Measurements from ENCODE around the gene LCN12.

The LCN12 gene, protein sequence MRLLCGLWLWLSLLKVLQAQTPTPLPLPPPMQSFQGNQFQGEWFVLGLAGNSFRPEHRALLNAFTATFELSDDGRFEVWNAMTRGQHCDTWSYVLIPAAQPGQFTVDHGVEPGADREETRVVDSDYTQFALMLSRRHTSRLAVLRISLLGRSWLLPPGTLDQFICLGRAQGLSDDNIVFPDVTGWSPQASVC

DNA sequence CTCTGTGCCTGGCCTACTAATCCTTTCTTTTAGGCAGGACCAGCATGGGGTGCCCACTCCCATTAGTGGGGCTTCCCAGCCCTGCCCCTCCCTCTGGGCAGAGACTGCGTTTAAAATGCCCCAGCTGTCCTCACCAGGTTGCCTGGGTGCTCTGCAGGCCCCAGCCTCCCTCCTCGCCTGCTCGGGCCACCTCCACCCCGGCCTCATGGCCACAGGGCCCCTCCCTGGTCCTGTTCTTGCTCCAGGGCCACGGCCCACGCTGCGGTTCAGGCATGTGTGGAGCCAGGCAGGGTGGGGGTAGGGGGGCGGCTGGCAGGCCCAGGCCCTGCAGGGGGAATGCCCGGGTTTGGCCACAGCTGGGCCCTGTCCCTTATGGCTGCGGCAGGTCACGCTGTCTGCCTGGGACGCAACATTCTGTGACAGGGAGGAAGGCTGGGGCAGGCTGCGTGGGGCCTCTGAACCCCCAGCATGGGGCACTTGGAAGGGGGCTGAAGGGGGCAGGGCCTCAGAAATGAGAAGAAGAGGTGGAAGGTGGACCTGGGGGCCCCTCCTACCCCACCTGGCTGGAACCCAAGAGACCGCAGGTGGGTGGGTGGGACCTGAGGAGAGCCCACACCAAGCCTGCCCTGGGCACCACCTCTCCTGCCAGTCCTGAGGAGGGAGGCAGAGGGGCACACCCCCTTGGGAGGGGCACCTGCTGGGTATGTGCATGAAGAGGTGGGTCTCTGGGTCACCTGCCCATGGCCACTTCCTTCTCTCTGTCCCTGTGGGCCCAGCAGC lies at the start of gene LCN12:
TSS of gene LCN12 (plus strand) at position 733 of the 780 bp plus-strand sequence. CDS start 55 bp downstream, outside the sequence.
- DNase-seq = no peak

DNA sequence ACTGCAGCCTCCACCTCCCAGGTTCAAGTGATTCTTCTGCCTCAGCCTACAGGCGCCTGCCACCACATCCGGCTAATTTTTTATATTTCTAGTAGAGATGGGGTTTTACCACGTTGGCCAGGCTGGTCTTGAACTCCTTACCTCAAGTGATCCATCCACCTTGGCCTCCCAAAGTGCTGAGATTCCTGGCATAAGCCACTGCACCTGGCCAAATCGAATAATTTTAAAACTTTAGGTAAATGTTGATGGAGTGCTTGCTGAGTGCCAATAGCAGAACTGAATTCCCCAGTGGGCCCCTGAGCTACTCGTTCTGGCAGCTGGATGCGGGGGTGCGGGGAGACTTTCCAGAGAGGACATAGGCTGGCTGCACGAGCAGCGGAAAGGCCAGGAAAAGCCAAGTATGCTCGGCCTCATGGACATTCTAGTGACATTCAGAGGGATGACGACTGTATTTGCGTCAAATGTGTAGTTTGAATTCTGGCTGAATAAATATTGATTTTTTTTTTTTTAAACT lies 49.0 kb upstream of the LCN12 start:
- no peak for DNase-seq

DNA sequence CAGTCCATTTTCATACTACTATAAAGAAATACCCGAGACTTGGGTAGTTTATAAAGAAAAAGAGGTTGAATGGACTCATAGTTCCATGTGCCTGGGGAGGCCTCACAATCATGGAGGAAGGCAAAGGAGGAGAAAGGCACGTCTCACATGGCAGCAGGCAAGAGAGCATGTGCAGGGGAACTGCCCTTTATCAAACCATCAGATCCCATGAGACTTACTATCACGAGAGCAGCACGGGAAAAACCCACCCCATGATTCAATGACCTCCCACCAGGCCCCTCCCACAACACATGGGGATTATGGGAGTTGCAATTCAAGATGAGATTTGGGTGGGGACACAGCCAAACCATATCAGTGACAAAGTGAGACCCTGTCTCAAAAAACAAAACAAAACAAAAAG lies 45.8 kb upstream of the LCN12 start:
- no peak for DNase-seq

DNA sequence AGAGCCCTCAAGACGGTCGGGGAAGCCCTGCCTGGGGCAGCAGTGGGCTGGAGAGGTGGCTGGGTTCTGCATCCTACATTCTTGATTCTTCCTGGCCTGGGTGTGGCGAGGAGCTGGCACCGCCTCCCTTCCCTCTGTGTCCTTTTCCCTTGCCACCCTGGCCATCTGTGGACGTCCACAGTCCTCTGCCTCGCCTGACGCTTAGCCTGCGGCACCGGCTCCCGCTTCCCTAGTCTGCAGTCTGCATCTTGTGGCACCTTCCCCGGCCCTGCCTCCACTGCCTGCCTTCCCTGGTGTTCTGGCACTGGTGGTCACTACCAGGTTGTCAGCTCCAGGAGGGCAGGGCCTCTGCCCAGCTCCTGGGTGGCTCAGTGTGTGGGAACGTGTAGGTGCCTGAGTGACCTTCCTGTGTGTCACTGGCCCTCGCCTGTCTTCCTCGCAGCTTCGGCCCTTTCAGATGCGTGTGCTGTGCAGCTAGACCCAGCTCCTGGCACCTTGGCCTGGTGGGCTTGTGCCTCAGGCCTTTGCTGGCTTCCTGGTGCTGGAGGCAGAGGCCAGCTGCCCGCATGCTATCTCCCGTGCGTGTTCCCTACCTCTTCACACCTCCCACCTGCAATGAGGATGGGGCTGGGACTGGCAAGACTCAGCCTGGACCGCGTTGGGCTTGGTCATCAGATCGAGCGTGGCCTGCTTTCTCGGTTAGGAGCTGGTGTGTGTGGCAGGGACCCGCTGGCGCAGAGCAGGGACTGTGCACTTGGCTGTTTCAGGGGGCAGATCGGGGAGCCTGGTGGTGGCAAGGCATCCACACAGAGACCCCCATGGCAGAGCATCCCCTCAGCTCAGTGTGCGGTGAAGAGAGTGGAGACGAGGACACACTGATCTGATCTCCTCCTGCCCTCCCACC lies 44.8 kb upstream of the LCN12 start:
- no peak for DNase-seq

DNA sequence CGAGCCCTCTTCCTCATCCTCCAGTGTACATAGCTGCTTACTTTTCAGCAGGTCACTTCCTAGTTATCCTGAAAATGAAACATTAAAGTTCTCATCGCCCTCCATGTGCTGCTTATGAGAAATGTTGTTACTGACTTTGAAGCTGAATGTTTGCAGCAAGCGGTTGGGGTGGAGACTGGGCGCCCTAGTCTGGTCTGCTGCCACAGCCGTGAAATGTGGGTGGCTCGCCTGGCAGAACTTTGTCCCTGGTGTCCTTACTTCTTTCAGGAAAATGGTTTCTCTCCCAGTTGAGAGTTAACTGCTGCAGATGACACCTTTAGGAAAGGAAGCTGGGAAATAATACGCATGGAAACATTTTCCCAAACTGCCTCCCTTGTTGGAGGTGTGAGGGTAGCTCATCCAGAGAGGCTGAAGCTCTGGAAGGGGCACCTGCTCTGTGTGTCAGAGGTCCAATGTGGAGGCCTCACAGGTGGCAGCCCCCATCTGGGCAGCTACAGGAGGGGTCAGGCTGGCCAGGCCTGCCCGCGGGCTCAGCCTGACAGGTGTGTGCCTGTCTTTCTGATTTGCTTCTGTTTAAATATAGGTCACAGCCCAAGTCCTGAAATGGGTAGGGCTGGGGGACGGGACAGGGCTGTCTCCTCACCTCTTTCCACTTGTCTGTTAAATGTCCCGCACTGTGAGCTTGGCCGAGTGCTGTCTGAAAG lies 41.7 kb upstream of the LCN12 start:
- no peak for DNase-seq

DNA sequence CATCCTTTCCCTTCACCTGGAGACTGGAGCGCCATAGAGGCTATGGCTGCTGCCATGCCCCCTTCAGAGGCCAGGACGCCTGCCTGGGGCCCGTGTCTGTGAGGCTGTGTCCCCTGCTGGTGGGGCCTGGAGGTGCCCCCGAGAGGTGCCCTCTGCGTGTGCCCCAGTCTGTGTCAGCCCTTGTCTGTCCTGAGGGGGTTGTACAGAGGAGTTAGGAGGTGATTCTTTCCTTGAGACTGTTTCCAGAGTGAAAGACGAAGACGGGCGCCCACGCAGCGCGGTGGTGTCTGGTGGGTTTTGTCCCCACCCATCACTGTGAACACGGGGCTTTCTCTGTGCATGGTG lies 41.2 kb upstream of the LCN12 start:
- no peak for DNase-seq

DNA sequence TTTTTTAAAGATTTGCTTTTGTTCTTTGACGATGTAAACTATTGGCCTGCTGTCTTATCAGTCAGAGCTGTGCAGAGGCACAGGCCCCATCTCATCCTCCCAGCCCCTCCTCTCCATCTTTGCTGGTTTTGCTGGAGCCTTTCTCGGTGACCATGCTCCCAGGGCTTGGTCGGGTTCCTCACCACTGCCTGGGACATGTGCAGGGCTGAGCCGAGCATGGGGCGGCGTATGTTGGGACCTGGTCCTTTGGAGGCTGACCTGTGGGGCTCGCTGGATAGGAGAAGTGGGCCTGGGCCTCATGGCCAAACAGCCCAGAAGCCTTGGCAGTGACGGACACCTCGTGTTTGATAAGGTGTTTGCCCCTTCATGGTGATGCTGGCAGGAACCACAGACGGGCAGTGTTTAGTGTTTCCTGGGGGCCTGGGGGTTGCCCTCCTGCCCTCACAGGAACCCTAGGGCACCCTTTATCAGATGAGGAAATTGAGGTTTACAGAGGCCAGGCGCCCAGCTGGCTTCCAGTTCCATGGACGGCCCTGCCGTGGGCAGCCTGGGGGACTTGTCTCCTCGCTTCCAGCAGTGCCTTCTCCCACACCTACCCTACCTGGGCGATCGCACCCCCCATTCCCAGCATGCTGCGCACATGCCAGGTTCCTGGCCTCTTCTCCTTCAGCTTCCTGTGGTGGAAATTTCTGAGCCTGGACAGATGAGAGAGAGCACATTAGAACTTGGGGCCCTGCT lies 38.2 kb upstream of the LCN12 start:
- no peak for DNase-seq

DNA sequence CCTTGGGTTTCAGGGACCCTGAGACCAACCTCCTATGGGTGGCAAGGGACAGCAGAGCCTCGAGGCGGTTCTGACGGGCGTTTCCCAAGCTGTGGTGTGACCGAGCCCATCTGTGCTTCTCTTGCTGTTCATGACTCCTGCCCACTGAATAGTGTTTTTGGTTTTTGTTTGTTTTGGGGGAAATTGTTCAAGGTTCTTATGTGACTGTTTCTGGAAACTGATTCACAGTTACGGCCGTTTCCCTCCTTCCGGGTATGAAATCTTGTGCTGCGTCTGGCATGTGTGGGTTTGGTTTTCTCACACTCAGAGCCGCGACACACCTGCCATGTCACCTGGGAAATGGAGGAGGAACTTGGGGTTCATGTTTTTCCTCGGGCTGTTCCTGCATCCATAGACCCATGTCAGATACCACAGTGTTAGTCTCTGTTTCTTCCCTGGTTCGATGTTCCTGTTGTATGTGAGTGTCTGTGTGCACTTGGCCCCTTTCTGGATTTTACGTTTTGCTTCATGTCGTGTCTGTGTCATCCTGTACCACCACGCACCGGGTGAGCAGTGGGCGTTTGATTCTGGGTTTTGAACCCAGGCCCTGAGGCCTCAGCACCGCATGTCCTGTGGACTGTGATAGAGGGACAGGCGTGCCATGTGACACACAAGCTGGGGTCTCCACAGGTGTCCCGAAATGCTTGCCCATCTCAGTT lies 36.3 kb upstream of the LCN12 start:
- DNase-seq = no peak

DNA sequence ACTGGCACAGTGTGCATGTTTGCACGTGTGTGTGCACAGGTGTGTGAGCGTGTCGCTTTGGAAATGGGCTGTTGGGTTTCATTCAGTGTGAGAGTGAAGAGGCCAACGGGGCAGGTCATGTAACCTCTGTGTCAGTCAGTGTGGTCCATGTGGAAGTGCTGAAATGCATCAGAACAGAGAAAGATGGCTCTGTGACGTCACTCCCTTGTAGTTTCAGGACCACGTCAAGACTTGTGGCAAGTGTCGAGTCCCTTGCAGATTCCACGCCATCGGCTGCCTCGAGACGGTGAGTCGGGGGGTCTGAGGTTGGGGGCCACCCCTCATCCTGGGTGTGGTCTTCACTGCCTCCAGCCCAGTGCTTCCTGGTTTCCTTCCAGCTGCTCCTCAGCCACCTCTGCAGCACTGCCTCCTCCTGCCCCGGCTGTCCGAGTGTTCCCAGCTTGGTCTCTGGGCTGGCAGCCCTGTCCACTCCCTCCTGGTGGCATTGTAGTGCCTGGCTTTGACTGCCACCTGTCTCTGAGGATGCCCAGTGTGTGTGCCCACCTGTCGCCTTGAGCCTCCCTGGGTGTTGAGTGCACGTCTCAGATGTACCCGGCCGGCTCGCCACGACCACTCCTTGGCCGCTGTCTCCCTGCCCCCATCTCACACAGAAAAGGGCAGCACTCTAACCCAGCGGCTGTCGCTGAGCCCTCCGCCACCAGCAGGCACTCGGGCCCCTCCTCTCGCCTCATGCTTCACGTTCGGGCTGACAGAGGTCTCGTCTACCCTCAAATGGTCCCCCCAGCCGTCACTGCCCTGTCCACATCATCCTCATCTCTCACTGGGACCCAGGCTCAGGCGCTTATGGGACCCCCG lies 35.5 kb upstream of the LCN12 start:
- no peak for DNase-seq

DNA sequence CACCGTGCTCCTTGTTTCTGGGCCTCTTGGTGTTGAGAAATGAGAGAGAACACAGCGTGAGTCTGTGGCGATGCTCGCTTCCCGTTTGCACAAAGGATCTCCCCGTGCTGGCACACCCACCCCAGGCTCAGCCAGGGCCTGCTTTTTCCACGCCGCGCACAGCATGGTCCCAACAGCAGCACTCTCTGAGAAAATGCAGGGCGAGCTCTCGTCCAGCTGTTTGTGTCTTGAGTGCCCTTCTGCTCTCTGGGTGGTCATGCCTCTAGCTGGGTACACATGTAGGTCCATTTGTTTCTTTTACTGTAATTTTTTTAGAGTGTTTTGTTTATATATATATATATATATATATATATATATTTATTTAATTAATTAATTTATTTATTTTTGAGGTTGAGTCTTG lies 34.2 kb upstream of the LCN12 start:
- DNase-seq = no peak

DNA sequence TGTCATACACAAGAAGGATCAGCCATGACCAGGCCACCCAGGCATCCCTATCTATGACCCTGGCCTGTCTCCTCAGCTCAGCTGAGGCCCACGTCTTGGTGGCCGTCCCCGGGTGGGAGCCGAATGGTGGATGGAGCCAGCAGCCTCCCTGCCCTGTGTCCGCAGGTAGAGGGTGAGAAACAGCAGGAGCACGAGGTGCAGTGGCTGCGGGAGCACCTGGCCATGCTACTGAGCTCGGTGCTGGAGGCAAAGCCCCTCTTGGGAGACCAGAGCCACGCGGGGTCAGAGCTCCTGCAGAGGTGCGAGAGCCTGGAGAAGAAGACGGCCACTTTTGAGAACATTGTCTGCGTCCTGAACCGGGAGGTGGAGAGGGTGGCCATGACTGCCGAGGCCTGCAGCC lies 32.0 kb upstream of the LCN12 start:
- no peak for DNase-seq

DNA sequence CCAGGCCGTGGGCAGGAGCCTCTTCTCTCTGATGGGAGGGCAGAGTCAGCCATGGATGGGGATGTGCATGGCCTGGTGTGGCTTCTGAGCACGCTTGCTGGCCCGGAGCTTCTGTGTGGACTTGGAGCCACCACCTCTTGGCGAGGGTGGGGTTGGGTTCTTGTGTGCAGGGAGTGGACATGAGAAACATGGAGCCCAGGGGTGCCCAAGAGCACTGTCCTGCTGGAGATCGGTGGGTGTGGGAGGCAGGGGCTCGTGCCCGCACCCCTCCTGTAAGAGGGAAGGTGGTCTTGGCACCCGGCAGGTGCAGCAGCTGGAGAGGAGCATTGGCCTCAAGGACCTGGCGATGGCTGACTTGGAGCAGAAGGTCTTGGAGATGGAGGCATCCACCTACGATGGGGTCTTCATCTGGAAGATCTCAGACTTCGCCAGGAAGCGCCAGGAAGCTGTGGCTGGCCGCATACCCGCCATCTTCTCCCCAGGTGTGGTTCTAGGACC lies 31.3 kb upstream of the LCN12 start:
- no peak for DNase-seq

DNA sequence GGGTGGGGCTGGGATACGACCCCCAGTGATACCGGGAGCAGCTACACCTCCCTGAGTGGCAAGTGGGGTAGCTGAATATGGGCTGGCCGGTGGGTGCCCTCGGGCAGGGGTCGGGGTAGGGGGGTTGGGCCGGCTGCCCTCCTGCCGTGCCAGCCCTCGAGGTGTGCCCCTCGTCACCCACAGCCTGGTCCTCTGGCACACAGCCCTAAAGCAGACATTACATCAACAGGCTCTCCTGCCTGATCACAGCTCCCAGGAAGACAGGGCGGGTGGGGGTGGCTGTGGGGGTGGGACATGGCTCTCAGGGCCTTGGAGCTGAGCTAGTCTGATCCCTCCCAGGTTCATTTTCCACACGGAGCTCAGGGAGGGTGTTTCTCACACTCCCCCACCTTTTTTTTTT lies 30.8 kb upstream of the LCN12 start:
- DNase-seq = no peak

DNA sequence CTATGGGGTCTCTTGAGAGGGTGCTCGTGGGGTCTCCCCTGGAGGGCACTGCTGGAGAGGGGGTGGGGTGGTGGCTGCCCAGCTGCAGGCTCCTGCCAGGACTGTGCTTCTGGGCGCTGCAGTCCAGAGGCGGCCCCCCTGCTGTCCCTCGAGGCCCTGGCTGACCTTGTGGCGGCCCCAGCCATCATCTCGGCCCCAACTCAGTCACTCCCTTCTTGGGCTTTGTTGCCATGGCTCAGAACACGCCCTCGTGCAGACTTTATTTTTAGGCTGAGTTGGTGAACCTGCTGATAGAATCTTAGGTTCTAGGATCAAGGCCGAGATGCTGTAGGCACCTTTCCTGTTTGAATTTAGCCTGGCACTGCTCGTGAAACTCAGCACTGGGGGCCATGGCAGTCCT lies 30.4 kb upstream of the LCN12 start:
- no peak for DNase-seq

DNA sequence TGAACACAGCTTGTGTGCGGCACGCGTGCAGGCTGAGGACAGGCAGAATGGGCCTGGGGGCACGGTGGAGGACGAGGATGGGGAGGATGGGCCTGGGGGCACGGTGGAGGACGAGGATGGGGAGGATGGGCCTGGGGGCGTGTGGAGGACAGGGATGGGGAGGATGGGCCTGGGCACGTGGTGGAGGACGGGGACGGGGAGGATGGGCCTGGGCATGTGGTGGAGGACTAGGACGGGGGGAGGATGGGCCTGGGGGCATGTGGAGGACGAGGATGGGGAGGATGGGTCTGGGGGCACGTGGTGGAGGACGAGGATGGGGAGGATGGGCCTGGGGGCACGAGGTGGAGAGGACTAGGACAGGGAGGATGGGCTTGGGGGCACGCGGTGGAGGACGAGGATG lies 29.5 kb upstream of the LCN12 start:
- no peak for DNase-seq

DNA sequence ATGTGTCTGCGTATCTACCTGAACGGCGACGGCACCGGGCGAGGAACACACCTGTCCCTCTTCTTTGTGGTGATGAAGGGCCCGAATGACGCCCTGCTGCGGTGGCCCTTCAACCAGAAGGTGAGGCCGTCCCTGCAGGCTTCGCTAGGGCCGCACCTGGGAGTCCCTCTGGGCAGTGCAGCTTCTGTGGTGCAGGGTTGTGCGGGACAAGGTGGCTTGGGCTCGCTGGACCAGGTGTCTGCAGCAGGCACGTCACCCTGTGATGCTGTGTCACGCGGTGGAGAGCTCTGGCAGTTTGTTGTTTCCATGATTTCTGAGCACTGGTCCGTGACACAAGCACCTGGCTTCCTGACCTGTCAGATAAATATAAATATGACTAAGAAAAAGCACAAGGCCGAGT lies 28.2 kb upstream of the LCN12 start:
- DNase-seq = no peak

DNA sequence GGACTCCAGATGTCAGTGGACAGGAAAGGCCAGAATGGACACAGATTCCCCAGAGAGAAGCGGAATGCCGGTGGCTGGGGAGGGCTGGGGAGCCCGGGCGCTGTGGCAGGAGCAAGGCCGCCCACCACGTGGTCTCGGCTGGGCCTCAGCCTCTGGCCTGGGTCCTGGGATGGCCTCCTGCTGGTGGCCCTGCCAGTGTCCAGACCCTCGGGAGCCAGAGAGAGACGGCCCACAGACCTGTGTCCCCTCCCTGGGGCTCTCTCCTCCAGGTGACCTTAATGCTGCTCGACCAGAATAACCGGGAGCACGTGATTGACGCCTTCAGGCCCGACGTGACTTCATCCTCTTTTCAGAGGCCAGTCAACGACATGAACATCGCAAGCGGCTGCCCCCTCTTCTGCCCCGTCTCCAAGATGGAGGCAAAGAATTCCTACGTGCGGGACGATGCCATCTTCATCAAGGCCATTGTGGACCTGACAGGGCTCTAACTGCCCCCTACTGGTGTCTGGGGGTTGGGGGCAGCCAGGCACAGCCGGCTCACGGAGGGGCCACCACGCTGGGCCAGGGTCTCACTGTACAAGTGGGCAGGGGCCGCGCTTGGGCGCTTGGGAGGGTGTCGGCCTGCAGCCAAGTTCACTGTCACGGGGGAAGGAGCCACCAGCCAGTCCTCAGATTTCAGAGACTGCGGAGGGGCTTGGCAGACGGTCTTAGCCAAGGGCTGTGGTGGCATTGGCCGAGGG lies 26.5 kb upstream of the LCN12 start:
- DNase-seq = no peak

DNA sequence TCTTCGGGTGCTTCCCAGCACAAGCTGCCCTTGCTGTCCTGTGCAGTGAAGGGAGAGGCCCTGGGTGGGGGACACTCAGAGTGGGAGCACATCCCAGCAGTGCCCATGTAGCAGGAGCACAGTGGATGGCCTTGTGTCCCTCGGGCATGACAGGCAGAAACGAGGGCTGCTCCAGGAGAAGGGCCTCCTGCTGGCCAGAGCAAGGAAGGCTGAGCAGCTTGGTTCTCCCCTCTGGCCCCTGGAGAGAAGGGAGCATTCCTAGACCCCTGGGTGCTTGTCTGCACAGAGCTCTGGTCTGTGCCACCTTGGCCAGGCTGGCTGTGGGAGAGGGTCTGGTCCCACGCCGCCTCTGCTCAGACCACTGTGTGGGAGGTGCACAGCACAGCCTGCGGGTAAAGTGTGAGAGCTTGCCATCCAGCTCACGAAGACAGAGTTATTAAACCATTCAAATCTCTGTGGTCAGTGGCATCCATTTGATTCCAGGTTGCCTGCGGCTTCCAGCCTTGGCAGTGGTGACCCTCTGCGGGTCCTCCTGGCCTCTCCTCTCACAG lies 25.8 kb upstream of the LCN12 start:
- no peak for DNase-seq

DNA sequence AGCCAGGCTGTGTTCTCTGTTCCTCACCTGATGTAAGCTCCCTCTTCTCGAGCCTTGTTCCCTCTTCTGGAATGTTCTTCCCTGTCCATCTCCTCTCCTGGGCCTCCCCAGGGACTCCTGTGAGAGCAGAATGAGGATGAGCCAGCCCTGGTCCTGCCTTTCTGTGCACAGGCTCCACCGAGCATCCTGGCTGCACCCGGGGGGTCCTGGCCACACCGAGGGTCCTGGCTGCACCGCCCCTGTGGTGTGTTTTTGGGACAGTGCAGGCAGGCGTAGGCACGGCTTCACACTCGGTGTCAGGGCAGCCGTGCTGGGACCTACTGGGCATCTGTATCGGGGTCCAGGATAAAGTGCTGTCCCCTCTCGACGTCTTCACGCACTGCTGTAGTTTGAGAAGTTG lies 25.3 kb upstream of the LCN12 start:
- no peak for DNase-seq

All from RPMI8226 (cell line).